HG02642 (cell line): ENCODE data around the gene OR2C1.
A peak's percentile ranks its signal among the peaks of the same experiment; 100 is the strongest.

Experiments used
- ATAC-seq: cut with Tn5 transposase; IDR thresholded peaks from one replicate; pipeline ENCODE4 v1.9.1; 2021; ENCODE audit warnings: mild to moderate bottlenecking; ENCODE audit not compliant: unreplicated experiment, poor library complexity

The OR2C1 gene

DNA sequence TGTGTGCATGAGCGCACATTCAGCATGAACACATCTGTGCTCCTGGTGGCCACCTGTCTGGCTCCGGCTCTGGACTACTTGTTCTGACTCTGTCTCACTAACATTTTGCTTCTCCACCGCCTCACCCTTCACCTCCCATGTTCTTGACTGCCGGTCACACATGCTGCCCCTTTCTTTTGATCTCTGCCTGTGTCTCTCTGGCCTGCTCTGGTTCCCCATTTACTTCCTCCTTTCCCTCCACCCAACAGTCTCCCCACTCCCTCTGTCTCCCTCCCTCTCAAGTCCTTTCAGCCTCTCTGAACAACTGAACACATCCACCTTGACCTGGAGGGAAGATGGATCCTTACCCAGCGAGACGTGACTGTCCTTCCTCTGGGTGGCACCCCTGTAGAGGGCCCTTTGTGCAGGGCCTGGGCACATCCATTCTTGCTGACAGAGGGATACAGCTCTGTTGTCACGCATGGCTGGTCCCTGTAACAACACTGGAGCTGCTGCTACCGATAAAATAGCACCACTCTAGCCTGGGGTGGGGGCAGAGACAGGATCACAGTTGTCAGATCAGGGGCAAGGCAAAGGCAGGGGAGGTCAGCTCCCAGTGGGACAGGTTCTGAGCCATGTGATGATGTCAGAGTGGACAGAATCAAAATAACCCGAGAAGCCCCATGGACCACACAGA lies 34.1 kb downstream of the OR2C1 start:
- ATAC-seq: no peak

DNA sequence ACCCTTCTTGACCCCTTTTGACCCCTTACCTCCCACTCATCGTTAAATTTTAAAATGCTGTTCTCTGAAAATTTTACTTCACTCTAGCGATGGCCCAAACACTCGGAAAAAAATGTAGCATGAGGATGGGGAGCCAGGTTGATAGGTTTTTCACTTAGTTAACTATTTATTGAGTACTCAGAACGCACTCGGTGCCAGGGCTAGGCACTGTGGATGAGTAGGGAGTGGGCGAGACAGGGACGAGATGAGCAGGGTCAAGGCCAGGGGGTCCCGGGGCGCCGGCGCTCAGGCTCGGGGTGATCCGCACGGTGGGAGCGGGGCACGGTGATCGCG lies 44.7 kb downstream of the OR2C1 start:
- ATAC-seq: no peak

DNA sequence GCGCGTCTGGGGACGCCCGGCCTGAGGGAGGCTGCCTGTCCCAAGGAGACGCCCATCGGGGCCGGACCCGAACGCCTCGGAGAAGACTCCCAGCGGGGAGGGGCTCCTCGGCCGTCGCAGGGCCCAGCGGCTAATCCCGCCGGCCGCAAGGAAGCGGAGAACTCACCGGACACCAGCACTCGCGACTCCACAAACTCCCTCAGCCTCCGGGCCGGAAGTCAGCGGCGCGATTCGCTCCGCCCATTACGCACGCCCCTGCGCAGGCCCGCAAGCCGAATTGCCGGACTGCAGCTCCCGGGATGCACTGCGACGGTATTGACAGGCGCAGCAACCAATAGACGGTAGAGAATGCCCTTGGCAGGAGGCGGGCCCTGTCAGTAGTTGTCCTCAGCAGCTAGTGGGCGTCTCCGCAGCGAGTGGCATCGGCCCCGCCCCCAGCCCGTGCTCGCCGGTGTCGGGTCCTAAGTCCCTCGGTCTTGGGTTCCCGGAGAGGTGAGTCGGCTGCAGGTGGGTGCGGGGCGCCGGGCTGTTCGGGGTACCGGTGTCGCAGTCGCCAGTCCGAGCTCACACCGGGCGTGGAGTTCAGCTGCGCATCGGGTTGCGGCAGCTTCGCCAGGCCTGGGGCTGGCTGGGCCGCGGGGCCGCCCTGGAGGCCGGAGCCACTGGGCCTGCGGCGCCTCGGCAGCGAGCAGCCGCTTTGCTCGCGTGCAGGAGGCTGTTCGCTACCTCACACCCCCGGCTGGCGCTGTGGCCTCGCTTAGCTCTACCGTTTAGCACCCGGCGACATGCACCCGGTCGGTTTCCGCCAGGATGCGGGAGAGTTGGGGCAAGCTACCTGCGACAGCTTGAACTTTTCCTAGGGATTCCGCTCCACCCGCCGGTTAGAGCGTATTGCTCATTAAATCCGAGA lies 45.3 kb downstream of the OR2C1 start, which contains the start of the genes ZNF174 and ZSCAN32:
ZNF174 (plus strand) TSS at position 437 of the 910 bp plus-strand sequence. CDS start 790 bp downstream, outside the sequence.
ZSCAN32 (minus strand) TSS at position 226 of the 910 bp plus-strand sequence. CDS start 3,447 bp downstream, outside the sequence.
- peak; percentile 98 for ATAC-seq

DNA sequence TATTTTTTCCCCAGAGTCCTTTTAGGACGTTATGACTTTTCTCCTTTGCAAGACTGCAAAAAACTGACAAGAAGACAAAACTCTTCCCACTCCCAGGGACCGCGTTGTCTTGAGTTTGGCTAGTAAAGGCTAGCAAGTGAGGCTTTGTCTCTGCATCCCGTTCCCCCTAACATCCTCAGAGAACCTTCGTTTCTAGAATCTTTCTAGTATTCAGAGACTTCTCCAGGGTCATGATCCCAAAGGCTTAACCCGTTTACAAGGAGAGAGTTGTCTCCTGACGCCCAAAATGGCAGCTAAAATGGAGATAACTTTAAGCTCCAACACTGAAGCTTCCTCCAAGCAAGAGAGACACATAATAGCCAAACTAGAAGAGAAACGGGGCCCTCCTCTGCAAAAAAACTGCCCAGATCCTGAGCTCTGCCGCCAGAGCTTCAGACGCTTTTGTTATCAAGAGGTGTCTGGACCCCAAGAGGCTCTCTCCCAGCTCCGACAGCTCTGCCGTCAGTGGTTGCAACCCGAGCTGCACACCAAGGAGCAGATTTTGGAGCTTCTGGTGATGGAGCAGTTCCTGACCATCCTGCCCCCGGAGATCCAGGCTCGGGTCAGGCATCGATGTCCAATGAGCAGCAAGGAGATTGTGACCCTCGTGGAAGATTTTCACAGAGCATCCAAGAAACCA lies 46.2 kb downstream of the OR2C1 start:
- ATAC-seq: no peak
